Hematopoietic multipotent progenitor cell treated with erythropoietin and hydrocortisone succinate and interleukin-3 and kit ligand, for 15 days (in vitro differentiated cells): ENCODE data around the gene C20orf144.

ENCODE experiments used
- DNase-seq: peaks from one replicate; pipeline ENCODE4 v3.0.0-alpha.2; 2015; ENCODE audit warnings: low spot score

C20orf144 gene

GRCh38 chr20:33677991-33678702 is 16.0 kb downstream of the C20orf144 start:
- DNase-seq, result no peak

- DNase-seq, result no peak
Measured at GRCh38 chr20:33679758-33680485, 17.8 kb downstream of the C20orf144 start.

DNA sequence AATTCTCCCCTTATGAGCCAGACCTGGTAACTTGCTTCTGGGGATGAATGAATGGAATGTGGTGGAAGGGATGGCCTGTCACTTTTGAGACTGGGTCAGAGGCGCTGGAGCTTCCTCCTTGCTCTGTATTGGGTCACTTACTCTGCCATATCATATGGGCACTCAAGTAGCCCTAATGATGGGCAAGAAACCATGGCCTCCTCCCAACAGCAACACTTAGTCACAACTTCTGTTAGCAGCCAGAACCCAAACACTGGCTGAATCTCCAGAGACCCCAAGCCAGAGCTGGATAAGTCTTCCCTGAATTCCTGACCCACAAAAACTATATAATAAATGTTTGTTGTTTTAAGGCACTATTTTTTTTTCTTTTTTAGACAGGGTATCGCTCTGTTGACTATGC is 18.6 kb downstream of the C20orf144 start:
- DNase-seq, result no peak

DNA sequence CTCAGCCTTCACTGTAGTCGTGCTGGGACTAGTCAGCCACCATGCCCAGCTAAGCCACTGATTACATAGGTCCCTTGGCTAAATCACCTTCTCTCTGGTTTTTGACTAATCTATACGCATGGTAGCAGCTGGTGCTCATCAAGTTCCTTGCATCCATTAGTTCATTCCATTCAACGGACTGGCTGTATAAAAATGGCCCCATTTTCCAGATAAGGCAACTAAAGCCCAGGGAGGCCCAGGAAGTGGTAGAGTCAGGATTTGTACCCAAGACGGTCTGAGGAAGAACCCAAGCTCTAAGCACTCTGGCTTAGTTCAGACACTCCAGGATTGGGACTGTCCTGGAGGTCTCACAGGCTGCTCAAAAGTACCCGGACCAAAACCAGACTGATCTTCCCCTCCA is 19.2 kb downstream of the C20orf144 start:
- no peak for DNase-seq

- DNase-seq, result no peak
Measured at GRCh38 chr20:33681728-33682353, 19.7 kb downstream of the C20orf144 start.

DNA sequence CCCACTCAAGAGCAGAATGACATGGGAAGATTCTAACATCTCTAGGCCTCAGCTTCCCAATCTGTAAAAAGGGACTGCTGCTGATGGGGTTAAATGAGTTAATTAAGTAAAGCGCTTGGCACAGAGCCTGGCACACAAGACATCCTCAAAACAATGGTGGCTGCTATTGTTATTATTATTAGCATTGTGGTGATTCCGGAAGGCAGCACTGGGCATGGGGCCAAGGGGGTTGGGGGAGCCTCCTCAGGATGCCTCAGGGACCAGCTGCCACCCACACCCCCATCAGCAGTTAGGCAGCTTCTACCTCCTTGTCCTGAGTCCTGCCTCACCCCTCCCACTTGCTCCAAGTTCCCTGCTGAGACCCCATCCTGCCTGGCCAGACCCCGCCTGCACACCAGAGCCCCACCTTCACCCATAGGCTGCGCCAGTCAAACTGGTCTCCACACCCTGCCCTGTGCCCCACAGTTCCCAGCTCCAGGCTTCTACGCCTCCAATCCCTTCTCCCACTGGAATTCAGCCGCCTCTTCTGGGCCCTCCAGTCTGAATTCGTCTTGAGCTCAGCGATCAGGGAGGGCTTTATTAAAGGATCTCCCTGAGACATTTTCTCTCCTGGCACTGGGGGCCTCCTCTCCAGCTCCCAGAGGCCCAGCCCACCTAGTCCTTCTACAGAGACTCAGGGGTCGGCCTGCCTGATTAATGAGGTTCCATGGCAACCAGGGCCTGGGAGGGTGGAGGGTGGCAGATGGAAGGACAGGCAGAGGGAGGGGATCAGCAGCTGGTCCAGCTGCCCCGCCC is 22.6 kb downstream of the C20orf144 start:
- no peak for DNase-seq

DNA sequence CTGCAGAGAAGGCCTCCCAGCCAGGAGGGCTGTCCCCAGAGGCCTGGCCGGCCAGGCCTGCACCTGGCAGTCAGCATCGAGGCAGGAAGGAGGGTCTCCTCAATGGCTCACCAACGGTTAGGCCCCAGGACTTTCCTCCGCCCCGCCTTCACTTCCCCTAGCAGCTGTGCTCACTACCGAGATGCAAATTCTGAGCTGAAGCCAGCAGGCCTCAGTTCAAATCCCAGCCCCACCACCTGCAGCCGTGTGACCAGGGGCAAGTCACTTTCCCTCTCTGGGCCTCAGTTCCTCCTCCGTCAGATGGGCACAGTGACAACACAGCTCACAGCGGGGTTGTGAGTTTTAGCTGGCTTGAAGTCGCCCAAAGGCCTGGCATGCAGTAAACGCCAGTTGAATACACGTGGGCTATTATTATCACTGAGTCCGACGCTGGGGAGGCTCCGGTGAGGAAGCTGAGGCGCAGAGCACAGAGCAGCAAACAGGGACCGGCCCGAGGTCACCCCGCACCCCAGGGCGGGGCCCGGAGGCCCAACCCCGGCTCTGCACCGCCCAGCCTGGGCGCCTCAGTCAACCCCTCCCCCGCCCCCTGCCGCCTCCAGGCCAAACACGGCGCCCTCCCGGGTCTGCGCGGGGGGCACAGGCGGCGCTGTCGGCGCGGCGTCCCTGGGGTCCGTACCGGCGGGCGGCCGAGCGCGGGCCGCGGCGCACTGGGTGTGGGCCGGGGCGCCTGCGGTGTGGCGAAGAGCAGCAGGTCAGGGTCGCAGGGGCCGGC is 23.4 kb downstream of the C20orf144 start:
- DNase-seq, result peak; percentile 65

DNA sequence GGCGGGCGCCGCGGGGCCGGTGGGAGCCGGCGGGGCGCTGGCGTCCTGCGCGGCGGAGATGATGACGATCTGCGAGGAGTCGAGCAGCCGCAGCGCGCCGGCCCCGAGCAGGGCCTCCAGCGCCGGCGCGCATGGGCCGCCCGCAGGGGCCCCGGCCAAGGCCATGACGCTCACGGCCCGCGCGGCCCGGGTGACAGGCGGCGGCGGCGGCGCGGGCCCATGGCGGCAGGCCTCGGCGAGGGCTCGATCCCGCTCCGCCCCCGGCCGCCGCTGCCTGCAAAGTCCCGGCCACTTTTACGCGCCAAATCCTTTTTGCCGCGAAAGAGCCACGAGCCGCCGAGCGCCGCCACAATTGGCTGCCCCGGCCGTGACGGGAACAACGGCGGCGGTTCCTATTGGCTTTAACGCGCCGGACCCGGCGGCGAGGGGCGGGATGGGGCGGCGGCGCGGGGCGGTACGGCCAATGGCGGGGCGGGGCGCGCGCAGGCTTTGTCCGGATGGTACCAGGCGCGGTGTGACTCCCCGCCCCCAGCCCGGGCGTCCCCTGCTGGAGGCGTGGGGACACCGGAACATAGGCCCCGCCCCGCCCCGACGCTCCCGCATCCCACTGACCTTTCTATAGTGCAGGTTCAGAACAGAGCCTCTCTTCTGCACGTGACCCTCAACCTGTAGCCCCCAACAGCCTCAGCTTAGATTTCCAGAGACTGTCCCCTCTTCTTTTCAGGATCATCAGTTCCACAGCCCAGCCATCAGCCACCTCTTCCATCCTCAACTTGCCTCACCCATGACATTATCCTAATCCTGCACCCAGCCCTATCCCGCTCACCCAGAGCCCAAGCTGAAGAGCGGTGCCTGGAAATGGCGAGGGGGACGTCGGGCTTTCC is 24.2 kb downstream of the C20orf144 start, which contains the start of gene E2F1:
E2F1 (minus strand) TSS at position 286 of the 884 bp plus-strand sequence; CDS start at position 165, 121 bp downstream.
- DNase-seq, result peak; percentile 90

DNA sequence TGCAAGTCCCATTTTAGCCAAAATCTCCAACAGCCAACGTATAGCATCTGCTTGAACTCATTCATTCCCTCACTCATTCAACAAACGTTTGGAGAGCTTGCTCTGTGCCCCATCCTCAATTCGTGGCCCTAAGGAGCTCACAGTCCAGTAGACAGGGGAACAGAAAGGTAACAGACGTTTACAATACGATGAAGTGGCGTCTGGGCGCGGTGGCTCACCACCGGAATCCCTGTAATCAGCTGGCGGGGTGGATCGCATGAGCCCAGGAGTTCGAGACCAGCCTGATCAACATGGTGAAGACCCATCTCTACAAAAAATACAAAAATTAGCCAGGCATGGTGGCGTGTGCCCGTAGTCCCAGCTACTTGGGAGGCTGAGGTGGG is 24.8 kb downstream of the C20orf144 start:
- DNase-seq, result no peak

GRCh38 chr20:33687370-33687915 is 25.3 kb downstream of the C20orf144 start:
- DNase-seq, result no peak

GRCh38 chr20:33687993-33688937 is 26.1 kb downstream of the C20orf144 start:
- DNase-seq, result no peak

- DNase-seq, result peak; percentile 77
Measured at GRCh38 chr20:33688938-33689424, 26.9 kb downstream of the C20orf144 start.

DNA sequence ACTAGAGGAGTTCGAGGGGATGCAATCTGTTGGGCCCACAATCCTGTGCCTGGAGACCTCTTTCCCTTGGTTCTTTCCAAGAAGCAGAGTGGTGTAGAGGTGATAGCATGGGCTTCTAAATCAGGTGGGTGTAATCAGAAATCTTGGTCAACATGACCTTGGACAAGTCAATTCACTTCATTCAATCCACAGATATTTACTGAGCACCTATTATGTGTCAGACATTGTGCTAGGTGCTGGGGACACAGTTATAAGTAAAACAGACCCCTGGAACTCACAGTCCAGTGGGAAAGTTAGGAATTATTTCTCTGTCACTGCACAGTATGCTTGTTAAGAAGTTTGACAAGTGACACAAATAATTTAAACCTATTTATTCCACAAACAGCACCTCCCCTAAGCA is 27.4 kb downstream of the C20orf144 start:
- peak; percentile 17 for DNase-seq

DNA sequence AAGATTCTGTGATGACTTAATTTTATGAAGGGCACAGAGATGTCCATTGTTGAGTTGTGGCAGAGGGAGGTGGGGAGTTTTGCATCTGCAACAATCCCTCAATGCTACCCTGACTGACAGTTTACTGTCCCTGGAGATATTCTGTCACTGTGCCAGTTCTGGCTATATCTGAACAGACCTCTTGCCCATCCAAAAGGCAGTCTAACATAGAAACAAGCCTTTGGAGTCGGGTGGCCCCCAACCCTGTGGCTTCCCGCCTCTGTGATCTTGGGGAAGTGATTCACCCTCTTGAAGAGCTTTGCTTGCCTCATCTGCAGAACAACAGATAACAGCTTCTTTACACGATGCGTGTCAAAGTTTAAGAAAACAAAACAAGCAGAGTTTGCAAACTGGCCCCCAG is 27.8 kb downstream of the C20orf144 start:
- peak; percentile 70 for DNase-seq

- no peak for DNase-seq
Measured at GRCh38 chr20:33693289-33693688, 31.2 kb downstream of the C20orf144 start.

- DNase-seq, result no peak
Measured at GRCh38 chr20:33693741-33694638, 31.9 kb downstream of the C20orf144 start.

GRCh38 chr20:33694639-33695012 is 32.5 kb downstream of the C20orf144 start:
- no peak for DNase-seq

GRCh38 chr20:33696448-33696847 is 34.3 kb downstream of the C20orf144 start:
- DNase-seq, result no peak
